ENCODE measurements around the gene WAPL. TPM values are rescaled to one million over a fixed set of nuclear protein-coding genes. Genes with fewer than 3 reads are reported as not detected.

The WAPL gene
- polyA plus RNA-seq, 2 of the 4 experiments (the other 2 are of a cell fraction) = 15.4 to 25.6 TPM

GRCh38 chr10:86391986-86392722 is 129.4 kb downstream of the WAPL start:
- Histone ChIP-seq H3K4me1 (no peaks in the 10 kb centered on the region), H3K4me3 (no peak overlapping the region), H3K27ac (no peak overlapping the region), H3K4me2 (no peak overlapping the region), H3K9me3 (no peaks in the 10 kb centered on the region)
- no peak for TF ChIP-seq EHMT2 (IDR thresholded peaks at IDR 0.05; ENCODE audit: low read depth)
- TF ChIP-seq GATA3 (IDR thresholded peaks at IDR 0.05; ENCODE audit: borderline replicate concordance) = no peak
- no peak for TF ChIP-seq ESRRA (IDR thresholded peaks at IDR 0.05; ENCODE audit: borderline replicate concordance, low read length)
- TF ChIP-seq HOXA7 (CRISPR knock-in tag; IDR thresholded peaks at IDR 0.05) = no peak
- no peak for TF ChIP-seq RAD21 (conservative IDR thresholded peaks at IDR 0.05 in 1 of 2, IDR thresholded peaks at IDR 0.05 in 1 of 2)
- TF ChIP-seq JUN (IDR thresholded peaks at IDR 0.05) = no peak
- TF ChIP-seq TP53 (CRISPR knock-in tag; IDR thresholded peaks at IDR 0.05) = no peak
- no peak for TF ChIP-seq CHD2 (IDR thresholded peaks at IDR 0.05; ENCODE audit: low read length, partially characterized antibody)
- no peak for TF ChIP-seq CHD4 (IDR thresholded peaks at IDR 0.05; ENCODE audit: borderline replicate concordance)
- TF ChIP-seq TFCP2L1 (CRISPR knock-in tag; IDR thresholded peaks at IDR 0.05) = no peak
- TF ChIP-seq HDAC2 (IDR thresholded peaks at IDR 0.05) = no peak
- no peak for TF ChIP-seq BCL3 (IDR thresholded peaks at IDR 0.05)
- no peak for TF ChIP-seq MAFK (IDR thresholded peaks at IDR 0.05; ENCODE audit: partially characterized antibody)
- no peak for TF ChIP-seq PHF8 (IDR thresholded peaks at IDR 0.05; ENCODE audit: borderline replicate concordance, low read depth)
- TF ChIP-seq HEYL (CRISPR knock-in tag; IDR thresholded peaks at IDR 0.05) = no peak
- no peak for TF ChIP-seq FOSB (CRISPR knock-in tag; IDR thresholded peaks at IDR 0.05)
- TF ChIP-seq KDM5A (IDR thresholded peaks at IDR 0.05) = no peak
- FAIRE-seq (no peak), ATAC-seq (no peak), DNase-seq (ENCODE audit: low read depth in 1 of 2, low spot score in 1 of 2) (no peak)
- CTCF ChIA-PET = interaction anchor here (1.2 to 6.0 kb wide), 4 partner anchors 9 to 193 kb away, joined by 5 to 31 read pairs (median 12); no protein-coding TSS in a partner anchor
- 65% methylated on average over 12 of the region's 12 CpGs for WGBS (ENCODE audit: missing lambda C conversion rate)
- POLR2A ChIA-PET = no interaction called here

GRCh38 chr10:86391236-86391840 is 130.3 kb downstream of the WAPL start:
- FAIRE-seq (no peak), ATAC-seq (no peak), DNase-seq (ENCODE audit: low read depth in 1 of 2, low spot score in 1 of 2) (no peak)
- CTCF ChIA-PET = interaction anchor here (1.7 to 6.0 kb wide), 3 partner anchors 10 to 193 kb away, joined by 4 to 31 read pairs (median 17); no protein-coding TSS in a partner anchor
- no peaks in the 10 kb centered on the region for H3K4me1 ChIP-seq
- H3K9me3 ChIP-seq = no peaks in the 10 kb centered on the region
- POLR2A ChIA-PET = no interaction called here
- no peak overlapping the region for H3K27ac ChIP-seq
- TF ChIP-seq TFCP2L1 (CRISPR knock-in tag; IDR thresholded peaks at IDR 0.05) = no peak
- TF ChIP-seq RNF2 (IDR thresholded peaks at IDR 0.05; ENCODE audit: borderline replicate concordance, low read depth) = no peak
- H3K4me3 ChIP-seq = no peak overlapping the region
- WGBS (ENCODE audit: missing lambda C conversion rate) = 87% methylated on average over 8 of the region's 8 CpGs
- H3K4me2 ChIP-seq = no peak overlapping the region

- no peaks in the 10 kb centered on the region for H3K9me3 ChIP-seq
- ChIA-PET CTCF (interaction anchor here (0.9 to 6.0 kb wide), 7 partner anchors 8 to 213 kb away, joined by 3 to 31 read pairs (median 5); no protein-coding TSS in a partner anchor), POLR2A (interaction anchor here (1.2 kb wide), 1 partner anchor 9 kb away, joined by 3 read pairs; no protein-coding TSS in a partner anchor)
- ATAC-seq (no peak), DNase-seq (ENCODE audit: low read depth in 1 of 2, low spot score in 1 of 2) (no peak), FAIRE-seq (no peak)
- TF ChIP-seq HOXB5 (CRISPR knock-in tag; IDR thresholded peaks at IDR 0.05) (no peak), POLR2AphosphoS2 (conservative IDR thresholded peaks at IDR 0.05; ENCODE audit: low read length) (no peak), USF2 (IDR thresholded peaks at IDR 0.05) (no peak), PBX3 (IDR thresholded peaks at IDR 0.05) (no peak), ZSCAN20 (CRISPR knock-in tag; IDR thresholded peaks at IDR 0.05) (no peak), RAD21 (conservative IDR thresholded peaks at IDR 0.05 in 1 of 2, IDR thresholded peaks at IDR 0.05 in 1 of 2) (no peak), ZNF302 (CRISPR knock-in tag; IDR thresholded peaks at IDR 0.05) (no peak)
- H3K4me2 ChIP-seq = no peak overlapping the region
- H3K4me3 ChIP-seq = no peak overlapping the region
- H3K4me1 ChIP-seq = no peaks in the 10 kb centered on the region
- H3K27ac ChIP-seq = no peak overlapping the region
- 76% methylated on average over 11 of the region's 14 CpGs for WGBS (ENCODE audit: missing lambda C conversion rate)
These were observed 131.1 kb downstream of the WAPL start for GRCh38 chr10:86390337-86391120.

All from A549 (cell line).